GM10847 (cell line): ENCODE data around the gene GMPS.

Experiments
- POLR2A ChIP-seq: IDR thresholded peaks from 2 replicates; pipeline ENCODE4 v1.6.1; 2011; ENCODE audit not compliant: insufficient read length; ENCODE audit errors: extremely low read depth

GMPS gene

DNA sequence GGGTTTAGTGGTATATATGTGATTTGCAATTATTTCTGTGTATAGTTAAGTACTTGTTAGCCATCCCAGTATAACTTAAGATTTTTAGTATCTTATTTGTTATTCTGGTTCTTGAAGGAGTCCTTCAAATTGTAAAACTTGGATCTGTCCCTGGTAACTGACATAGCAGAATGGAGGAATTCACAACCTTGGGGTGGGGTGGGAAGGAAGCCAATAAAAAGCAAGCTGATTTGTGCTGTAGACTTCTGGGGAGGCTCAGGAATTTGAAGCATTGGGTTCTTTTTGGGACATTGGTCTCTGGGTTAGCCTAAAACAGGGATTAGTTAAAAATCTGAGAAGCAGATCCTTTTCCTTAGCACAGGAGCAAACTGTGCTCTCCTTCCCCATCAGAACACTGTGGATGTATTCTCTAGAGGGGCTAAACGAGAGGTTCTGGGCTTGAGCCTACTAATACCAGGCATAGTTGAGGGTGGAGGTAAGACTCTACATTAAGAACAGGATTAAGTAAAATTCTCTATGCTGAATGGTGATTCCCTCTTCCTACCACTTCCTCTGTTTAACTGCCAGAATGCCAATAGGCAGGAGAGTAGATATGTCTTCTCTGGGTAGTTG, 42.2 kb downstream of the GMPS start:
- no peak for TF ChIP-seq POLR2A

DNA sequence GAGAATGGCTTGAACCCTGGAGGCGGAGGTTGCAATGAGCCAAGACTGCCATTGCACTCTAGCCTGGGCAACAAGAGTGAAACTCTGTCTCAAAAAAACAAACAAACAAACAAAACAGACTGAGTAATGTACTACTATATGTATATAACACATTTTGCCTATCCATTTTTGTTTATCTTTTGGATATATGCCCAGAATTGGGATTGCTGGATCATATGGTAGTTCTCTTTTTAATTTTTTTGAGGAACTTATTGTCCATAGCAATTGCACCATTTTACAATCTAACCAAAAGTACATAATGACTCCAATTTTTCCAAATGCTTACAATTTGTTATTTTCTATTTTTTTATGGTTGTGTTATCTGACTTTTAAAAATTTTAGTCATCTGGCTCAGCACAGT, 47.3 kb downstream of the GMPS start:
- no peak for TF ChIP-seq POLR2A

GRCh38 chr3:155919728-155920127, 49.3 kb downstream of the GMPS start:
- no peak for TF ChIP-seq POLR2A

DNA sequence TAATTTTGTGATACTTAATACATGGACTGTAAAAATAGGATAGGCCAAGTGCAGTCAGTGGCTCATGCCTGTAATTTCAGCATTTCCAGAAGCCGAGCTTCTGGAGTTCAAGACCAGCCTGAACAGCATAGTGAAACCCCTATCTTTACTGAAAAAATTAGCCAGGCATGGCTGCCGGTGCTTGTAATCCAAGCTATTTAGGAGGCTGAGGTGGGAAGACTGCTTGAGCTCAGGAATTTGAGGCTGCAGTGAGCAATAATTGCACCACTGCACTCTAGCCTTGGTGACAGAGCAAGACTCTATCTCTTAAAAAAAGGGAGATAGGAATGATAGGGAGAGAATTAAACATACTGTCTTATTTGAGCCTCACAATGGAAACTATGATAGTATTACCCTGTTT, 51.0 kb downstream of the GMPS start:
- TF ChIP-seq POLR2A: no peak

GRCh38 chr3:155934230-155934629, 63.8 kb downstream of the GMPS start:
- no peak for TF ChIP-seq POLR2A

- no peak for TF ChIP-seq POLR2A
Measured at GRCh38 chr3:155938409-155938808, 68.0 kb downstream of the GMPS start.

- TF ChIP-seq POLR2A: no peak
Measured at GRCh38 chr3:155941354-155941753, 70.9 kb downstream of the GMPS start.

GRCh38 chr3:155944081-155944480, 73.6 kb downstream of the GMPS start:
- TF ChIP-seq POLR2A: no peak

DNA sequence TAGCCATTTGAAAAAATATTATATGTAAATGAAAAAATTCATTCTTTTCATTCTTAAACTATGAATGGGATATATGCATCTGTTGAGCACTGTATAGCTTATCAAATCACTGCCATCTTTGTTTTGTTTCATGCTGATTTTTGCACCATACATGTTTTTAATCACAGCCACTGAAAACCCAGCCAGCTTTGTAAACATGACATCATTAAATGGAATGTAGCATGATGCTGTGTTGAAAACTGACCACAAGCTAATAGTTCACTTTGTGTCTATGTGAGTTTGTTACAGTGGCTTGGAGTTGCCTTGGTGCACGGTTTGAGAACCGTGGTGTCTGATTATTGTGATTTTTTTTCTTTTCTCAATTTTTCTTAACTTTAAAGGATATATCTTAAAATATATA, 75.7 kb downstream of the GMPS start:
- TF ChIP-seq POLR2A: no peak

- TF ChIP-seq POLR2A: no peak
Measured at GRCh38 chr3:155948476-155948875, 78.0 kb downstream of the GMPS start.

- TF ChIP-seq POLR2A: no peak
Measured at GRCh38 chr3:155949453-155950217, 79.2 kb downstream of the GMPS start.

DNA sequence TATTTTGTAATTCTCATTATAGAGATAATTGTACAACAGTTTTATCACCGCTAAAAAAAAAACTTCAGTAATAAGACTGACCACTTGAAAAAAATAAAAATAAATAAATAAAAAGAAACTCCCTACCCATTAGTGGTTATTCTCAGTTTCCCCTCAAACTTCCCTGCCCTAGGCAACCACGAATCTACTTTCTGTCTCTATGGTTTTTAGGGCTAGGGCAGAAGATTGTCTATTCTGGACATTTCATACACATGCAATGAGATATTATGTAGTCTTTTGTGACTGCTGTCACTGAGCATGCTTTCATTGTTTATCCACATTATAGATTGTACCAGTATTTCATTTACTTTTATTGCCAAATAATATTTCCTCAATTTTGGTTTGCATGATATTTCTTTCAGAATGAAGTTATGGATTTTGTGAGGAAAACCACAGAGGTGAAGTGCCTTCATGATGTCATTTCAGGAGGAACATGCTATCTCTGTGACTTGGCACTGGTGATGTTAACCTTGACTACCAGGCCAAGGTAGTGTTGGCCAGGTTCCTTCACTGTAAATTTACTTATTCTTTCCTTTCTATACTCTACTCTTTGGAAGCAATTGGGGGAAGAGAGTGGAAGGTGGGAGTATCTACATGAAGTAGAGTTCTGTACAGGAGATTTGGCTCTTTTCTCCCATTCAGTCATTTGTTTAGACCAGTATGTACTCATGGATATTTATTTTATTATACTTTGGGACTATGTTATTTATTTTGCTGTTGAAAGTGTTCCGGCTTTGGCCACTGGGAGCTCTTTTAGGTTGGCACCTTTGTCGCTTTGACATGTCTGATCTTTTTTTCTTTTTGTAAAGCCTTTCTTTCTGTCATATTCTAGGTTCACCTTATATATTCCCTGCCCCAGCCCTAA, 86.3 kb downstream of the GMPS start:
- no peak for TF ChIP-seq POLR2A

DNA sequence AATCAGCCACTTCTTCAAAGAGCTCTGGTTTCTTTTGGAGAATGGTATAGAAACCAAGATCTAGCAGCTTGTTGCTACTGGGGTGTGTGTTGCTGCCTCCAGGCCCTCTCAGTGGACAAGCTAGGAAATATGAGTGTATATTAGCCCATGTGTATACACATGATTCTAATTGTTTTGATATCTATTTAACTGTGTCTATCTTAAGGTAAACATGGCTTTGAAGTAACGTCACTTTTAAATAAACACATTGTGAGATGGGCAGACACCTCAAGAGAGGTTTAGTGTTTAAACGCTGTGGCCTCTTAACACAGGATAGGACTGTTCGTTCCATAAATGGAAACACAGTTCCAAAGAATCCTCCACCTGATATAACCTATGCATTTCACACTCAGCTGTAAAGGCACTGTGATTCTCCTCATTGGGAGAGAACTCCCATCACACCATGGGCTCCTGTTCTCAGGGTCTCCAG, 87.0 kb downstream of the GMPS start:
- TF ChIP-seq POLR2A: no peak

DNA sequence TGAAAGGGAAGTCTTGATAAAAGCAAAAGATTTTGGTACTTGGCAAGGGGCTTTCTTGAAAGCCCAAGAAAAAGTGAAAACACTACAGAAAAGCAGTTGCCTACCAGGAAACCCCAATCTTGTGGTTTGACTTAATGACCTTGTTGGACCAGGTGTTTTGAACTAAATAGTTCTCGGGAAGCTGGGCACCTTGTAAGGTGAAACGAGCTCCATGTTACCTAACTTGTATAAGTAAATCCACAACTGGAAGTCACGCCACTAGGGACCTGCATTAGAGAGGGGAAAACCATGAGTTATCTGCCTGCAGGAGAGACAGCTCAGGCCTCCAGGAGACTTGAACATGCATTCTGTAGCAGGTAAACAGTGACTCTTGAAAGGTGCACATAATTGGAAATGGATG, 88.2 kb downstream of the GMPS start:
- no peak for TF ChIP-seq POLR2A

- no peak for TF ChIP-seq POLR2A
Measured at GRCh38 chr3:155960060-155960459, 89.6 kb downstream of the GMPS start.

DNA sequence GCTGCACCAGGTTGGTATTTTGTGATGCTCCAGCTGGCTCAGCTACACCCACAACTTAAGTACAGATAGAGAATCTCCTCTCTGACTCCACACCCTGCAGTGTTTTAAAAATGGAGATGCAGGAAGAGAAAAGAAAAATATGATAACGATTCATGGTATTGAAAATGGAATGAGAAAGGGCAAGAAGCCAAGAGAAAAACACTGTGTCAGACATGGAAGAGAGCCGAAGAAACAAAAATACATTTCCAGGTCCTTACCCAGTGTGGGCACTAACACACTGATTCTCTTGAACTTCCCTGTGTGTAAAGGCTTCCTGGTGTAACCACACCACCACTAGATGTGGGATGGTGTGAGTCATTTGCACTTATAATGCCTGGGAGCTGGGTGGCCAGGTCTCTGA, 93.1 kb downstream of the GMPS start:
- no peak for TF ChIP-seq POLR2A
